PC-3 (cell line): ENCODE measurements around the gene RASAL1.

ENCODE experiments used
- EZH2 ChIP-seq: fragments of 300-600 bp; sonication (generic); IDR thresholded peaks from one replicate; pipeline ENCODE4 v1.6.1; 2017; ENCODE audit warnings: antibody characterized with exemption, mild to moderate bottlenecking, low read length; ENCODE audit not compliant: unreplicated experiment
- TF ChIP-seq, protein P1 (sequence below): fragments of 300-600 bp; sonication (generic); conservative IDR thresholded peaks from 2 replicates; pipeline ENCODE4 v1.5.1; 2017; ENCODE audit warnings: antibody characterized with exemption, low read depth, mild to moderate bottlenecking, low read length

DNA sequence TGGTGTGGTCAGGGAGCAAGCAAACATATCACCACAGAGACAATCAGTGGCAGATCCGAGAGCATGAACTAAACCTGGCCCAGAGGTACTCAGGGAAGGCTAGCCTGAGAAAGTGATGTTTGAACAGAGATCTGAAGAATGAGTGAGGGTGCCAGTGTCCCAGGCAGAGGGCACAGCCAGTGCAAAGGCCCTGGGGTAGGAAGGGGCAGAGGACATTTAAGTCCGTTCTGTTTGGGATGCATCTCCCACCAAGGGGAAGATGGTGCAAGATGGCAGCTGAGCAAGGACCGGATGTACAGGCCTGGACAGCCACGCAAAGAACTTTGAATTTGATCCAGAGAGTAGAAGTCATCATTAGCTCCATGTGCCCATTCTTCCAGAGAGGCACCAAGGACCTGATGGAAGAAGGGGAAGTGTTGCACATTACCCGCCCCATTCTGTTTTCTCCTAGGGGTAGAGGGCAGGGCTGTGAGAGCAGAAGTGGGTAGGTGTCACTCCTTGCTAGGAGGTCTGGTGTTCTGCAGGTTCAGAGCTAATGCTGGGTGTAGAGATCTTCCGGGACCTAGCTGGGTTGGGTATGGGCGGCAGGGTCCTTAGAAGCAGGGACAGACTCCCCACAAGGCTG, 75.1 kb downstream of the RASAL1 start:
- TF ChIP-seq, protein P1, sequence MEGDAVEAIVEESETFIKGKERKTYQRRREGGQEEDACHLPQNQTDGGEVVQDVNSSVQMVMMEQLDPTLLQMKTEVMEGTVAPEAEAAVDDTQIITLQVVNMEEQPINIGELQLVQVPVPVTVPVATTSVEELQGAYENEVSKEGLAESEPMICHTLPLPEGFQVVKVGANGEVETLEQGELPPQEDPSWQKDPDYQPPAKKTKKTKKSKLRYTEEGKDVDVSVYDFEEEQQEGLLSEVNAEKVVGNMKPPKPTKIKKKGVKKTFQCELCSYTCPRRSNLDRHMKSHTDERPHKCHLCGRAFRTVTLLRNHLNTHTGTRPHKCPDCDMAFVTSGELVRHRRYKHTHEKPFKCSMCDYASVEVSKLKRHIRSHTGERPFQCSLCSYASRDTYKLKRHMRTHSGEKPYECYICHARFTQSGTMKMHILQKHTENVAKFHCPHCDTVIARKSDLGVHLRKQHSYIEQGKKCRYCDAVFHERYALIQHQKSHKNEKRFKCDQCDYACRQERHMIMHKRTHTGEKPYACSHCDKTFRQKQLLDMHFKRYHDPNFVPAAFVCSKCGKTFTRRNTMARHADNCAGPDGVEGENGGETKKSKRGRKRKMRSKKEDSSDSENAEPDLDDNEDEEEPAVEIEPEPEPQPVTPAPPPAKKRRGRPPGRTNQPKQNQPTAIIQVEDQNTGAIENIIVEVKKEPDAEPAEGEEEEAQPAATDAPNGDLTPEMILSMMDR, result no peak
- TF ChIP-seq EZH2, result no peak
